Measurements from ENCODE around the gene SLX1A. TPM values are rescaled to one million over a fixed set of nuclear protein-coding genes. Genes with fewer than 3 reads are reported as not detected.

SLX1A gene
- total RNA-seq, 6 donors from 2014 or later, result 38.6 to 127 (median 63.6) TPM

DNA sequence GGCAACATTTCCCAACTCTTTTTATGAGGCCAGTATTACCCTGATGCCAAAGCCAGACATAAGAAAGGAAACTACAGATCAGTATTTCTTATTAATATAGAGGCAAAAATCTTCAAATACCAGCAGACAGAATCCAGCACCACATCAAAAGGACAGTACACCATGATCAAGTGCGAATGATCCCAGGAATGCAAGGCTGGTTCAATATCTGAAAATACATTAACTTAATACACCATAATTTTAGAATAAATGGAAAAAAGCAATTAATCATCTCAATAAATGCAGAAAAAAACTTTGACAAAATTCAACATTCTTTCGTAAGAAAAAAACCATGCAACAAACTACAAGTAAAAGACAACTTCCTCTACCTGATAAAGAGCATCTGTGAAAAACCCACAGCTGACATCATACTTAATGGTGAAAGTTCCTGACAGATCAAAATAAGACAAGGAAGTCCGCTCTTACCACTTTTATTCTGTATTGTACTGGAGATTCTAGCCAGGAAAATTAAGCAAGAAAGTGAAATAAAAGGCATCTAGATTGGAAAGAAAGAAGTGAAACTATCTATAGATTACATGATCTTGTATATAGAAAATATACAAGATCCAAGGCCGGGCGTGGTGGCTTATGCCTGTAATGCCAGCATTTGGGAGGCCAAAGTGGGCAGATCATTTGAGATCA, 44.3 kb upstream of the SLX1A start:
- Histone ChIP-seq H3K36me3 (no peaks in the 10 kb centered on the region), H3K4me3 (no peak overlapping the region), H3K4me1 (no peaks in the 10 kb centered on the region), H3K27me3 (no peaks in the 10 kb centered on the region), H3K27ac (peak overlapping the region in 1 of 4 donors; percentile 57), H3K9me3 (peaks cover 0 to 13% (median 6%) of the 10 kb centered on the region in 4 donors)
- DNase-seq (no peak), ATAC-seq (ENCODE audit: low FRiP score in 2 of 2) (peak in 1 of 2 donors; percentile 53)
- TF ChIP-seq, protein P1, sequence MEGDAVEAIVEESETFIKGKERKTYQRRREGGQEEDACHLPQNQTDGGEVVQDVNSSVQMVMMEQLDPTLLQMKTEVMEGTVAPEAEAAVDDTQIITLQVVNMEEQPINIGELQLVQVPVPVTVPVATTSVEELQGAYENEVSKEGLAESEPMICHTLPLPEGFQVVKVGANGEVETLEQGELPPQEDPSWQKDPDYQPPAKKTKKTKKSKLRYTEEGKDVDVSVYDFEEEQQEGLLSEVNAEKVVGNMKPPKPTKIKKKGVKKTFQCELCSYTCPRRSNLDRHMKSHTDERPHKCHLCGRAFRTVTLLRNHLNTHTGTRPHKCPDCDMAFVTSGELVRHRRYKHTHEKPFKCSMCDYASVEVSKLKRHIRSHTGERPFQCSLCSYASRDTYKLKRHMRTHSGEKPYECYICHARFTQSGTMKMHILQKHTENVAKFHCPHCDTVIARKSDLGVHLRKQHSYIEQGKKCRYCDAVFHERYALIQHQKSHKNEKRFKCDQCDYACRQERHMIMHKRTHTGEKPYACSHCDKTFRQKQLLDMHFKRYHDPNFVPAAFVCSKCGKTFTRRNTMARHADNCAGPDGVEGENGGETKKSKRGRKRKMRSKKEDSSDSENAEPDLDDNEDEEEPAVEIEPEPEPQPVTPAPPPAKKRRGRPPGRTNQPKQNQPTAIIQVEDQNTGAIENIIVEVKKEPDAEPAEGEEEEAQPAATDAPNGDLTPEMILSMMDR (IDR thresholded peaks at IDR 0.05), result no peak
- TF ChIP-seq POLR2A (IDR thresholded peaks at IDR 0.05), result no peak
- no peak for TF ChIP-seq EP300 (IDR thresholded peaks at IDR 0.05)
- no peak for TF ChIP-seq POLR2AphosphoS5 (IDR thresholded peaks at IDR 0.05)
- 83 to 85% methylated on average over 5 of the region's 5 CpGs for WGBS, 2 donors

DNA sequence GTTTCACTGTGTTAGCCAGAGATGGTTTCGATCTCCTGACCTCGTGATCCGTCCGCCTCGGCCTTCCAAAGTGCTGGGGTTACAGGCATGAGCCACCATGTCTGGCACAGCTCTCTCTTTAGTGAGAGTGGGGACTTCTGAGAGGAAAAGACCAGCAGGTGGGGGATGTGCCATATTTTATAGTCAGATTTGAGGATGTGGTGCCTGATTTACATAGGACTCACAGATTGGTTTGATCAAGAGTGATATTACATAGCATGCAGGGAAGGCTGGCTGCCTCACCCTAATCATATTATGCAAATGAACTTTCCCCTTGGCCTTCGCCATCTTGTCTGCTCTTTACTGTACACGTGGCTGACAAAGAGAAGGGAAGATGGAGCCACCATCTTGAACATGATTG, 42.6 kb upstream of the SLX1A start:
- Histone ChIP-seq H3K27ac (no peak overlapping the region), H3K27me3 (no peaks in the 10 kb centered on the region), H3K9me3 (peaks cover 0 to 13% (median 6%) of the 10 kb centered on the region in 4 donors), H3K36me3 (no peaks in the 10 kb centered on the region), H3K4me1 (no peaks in the 10 kb centered on the region), H3K4me3 (no peak overlapping the region)
- DNase-seq, result no peak
- WGBS, 2 donors, result 90 to 94% methylated on average over 7 of the region's 7 CpGs
- ATAC-seq (ENCODE audit: low FRiP score in 2 of 2), result no peak
- no peak for TF ChIP-seq EP300 (IDR thresholded peaks at IDR 0.05)
- no peak for TF ChIP-seq POLR2AphosphoS5 (IDR thresholded peaks at IDR 0.05)
- TF ChIP-seq, protein P1 (IDR thresholded peaks at IDR 0.05), result no peak
- no peak for TF ChIP-seq POLR2A (IDR thresholded peaks at IDR 0.05)

DNA sequence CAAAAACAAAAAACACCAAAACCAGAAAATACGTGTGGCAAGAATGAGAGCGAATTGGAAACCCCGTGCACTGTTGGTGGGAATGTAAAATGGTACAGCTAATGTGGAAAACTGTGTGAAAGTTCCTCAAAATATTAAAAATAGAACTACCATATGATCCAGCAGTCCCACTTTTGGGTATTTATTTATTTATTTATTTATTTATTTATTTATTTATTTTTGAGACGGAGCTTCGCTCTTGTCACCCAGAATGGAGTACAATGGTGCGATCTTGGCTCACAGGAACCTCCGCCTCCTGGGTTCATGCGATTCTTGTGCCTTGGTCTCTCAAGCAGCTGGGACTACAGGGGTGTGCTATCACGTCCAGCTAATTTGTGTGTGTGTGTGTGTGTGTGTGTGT, 41.2 kb upstream of the SLX1A start:
- WGBS, 2 donors, result 94 to 97% methylated on average over 9 of the region's 9 CpGs

DNA sequence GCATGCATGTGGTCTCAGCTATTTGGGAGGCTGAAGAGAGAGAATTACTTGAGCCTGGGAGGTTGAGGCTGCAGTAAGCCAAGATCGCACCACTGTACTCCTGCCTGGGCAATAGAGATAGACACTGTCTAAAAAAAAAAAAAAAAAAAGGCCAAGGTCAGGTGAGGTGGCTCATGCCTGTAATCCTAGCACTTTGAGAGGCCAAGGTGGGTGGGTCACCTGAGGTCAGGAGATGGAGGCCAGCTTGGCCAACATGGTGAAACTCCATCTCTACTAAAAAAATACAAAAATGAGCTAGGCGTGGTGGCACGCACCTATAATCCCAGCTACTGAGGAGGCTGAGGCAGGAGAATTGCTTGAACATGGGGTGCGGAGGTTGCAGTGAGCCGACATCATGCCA, 38.5 kb upstream of the SLX1A start:
- DNase-seq (no peak), ATAC-seq (ENCODE audit: low FRiP score in 2 of 2) (no peak)
- WGBS, 2 donors, result 97 to 99% methylated on average over 5 of the region's 5 CpGs
- TF ChIP-seq, protein P1 (IDR thresholded peaks at IDR 0.05), result no peak
- TF ChIP-seq POLR2A (IDR thresholded peaks at IDR 0.05), result no peak
- TF ChIP-seq POLR2AphosphoS5 (IDR thresholded peaks at IDR 0.05), result no peak
- no peak for TF ChIP-seq EP300 (IDR thresholded peaks at IDR 0.05)
- no peak overlapping the region for H3K4me3 ChIP-seq
- H3K36me3 ChIP-seq, result no peaks in the 10 kb centered on the region
- no peak overlapping the region for H3K27ac ChIP-seq
- no peaks in the 10 kb centered on the region for H3K9me3 ChIP-seq
- H3K27me3 ChIP-seq, result no peaks in the 10 kb centered on the region
- H3K4me1 ChIP-seq, result no peaks in the 10 kb centered on the region

More for the DNA sequence above, 41.2 kb upstream of the SLX1A start:
- Histone ChIP-seq H3K36me3 (no peaks in the 10 kb centered on the region), H3K4me3 (no peak overlapping the region), H3K9me3 (peaks cover 0 to 13% (median 6%) of the 10 kb centered on the region in 4 donors), H3K27ac (no peak overlapping the region), H3K27me3 (no peaks in the 10 kb centered on the region), H3K4me1 (no peaks in the 10 kb centered on the region)
- ATAC-seq (ENCODE audit: low FRiP score in 2 of 2), result no peak
- no peak for DNase-seq
- TF ChIP-seq, protein P1 (IDR thresholded peaks at IDR 0.05), result no peak
- TF ChIP-seq POLR2A (IDR thresholded peaks at IDR 0.05) (no peak), EP300 (IDR thresholded peaks at IDR 0.05) (no peak), POLR2AphosphoS5 (IDR thresholded peaks at IDR 0.05) (no peak)

DNA sequence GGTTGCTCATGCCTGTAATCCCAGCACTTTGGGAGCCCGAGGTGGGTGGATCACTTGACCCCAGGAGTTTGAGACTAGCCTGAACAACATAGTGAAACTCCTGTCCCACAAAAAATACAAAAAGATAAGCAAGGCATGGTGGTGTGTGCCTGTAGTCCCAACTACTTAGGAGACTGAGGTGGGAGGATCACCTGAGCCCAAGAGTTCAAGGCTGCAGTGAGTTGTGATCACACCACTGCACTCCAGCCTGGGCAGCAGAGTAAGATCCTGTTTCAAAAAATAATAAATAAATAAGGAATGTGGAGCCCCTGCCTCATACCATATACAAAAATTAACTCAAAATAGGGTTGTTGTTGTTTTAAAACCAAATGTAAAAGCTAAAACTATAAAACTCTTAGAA, 36.5 kb upstream of the SLX1A start:
- TF ChIP-seq, protein P1 (IDR thresholded peaks at IDR 0.05), result no peak
- TF ChIP-seq POLR2AphosphoS5 (IDR thresholded peaks at IDR 0.05) (no peak), EP300 (IDR thresholded peaks at IDR 0.05) (no peak), POLR2A (IDR thresholded peaks at IDR 0.05) (no peak)
- Histone ChIP-seq H3K4me1 (no peaks in the 10 kb centered on the region), H3K27ac (no peak overlapping the region), H3K27me3 (no peaks in the 10 kb centered on the region), H3K9me3 (no peaks in the 10 kb centered on the region), H3K4me3 (no peak overlapping the region), H3K36me3 (no peaks in the 10 kb centered on the region)
- ATAC-seq (ENCODE audit: low FRiP score in 2 of 2), result no peak
- 69 to 80% methylated on average over 1 of the region's 1 CpG for WGBS, 2 donors
- no peak for DNase-seq

All from upper lobe of left lung (tissue), 6 donors.